Epithelial cell of esophagus (primary cell): ENCODE data around the gene CD48.

Source experiments
- DNase-seq: peaks from one replicate; pipeline ENCODE4 v3.0.0; 2010; ENCODE audit warnings: low read depth
- H3K4me3 ChIP-seq: 2 replicates; pipeline ENCODE4 v1.5.1; 2011; ENCODE audit warnings: mild to moderate bottlenecking, low read length, control low read depth
- CTCF ChIP-seq: IDR thresholded peaks from 2 replicates; pipeline ENCODE4 v1.5.1; 2011; ENCODE audit warnings: low read depth, mild to moderate bottlenecking, low read length, control low read depth, inconsistent platforms; ENCODE audit not compliant: insufficient read depth; ENCODE audit errors: missing control alignments

Gene CD48

GRCh38 chr1:160669276-160669675 is 42.3 kb downstream of the CD48 start:
- TF ChIP-seq CTCF: no peak
- H3K4me3 ChIP-seq: no peak overlapping the region
- no peak for DNase-seq

GRCh38 chr1:160667896-160668295 is 43.7 kb downstream of the CD48 start:
- DNase-seq: no peak
- TF ChIP-seq CTCF: no peak
- no peak overlapping the region for H3K4me3 ChIP-seq

GRCh38 chr1:160666079-160666442 is 45.6 kb downstream of the CD48 start:
- DNase-seq: no peak
- TF ChIP-seq CTCF: no peak
- no peak overlapping the region for H3K4me3 ChIP-seq

DNA sequence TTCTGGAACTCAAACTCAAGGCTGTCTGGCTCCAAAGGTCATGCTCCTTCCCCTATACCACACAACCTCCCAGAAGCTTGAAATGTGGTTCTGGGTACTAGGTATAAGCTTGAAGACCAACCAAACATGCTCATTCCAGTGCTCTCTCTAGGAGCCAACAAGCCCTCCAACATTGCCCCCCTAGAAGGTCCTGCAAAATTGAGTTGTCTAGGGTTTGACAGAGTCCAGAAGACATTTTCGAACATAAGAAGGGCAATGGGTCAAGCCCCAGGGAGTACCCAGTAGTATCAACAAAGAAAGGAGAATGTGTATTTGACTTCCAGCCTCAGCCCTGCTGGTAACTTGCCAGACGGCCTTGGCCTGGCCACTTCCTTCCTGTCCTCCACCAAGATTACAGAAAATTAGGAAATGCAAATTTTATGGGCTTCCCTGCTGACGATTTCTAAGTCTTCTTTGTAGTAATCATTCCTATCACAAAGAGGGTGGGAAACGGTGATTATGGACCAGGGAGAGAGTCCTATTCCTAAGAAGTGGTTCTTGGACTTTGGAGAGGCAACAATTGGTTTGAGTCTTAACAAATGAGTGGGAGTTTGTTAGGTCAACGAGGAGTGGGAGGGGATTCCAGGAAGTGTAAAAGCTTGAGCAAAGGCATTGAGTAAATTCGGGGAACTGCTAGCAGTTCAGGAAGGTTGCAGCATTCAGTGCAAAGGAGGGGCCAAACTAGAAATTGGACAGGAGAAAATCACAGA is 46.1 kb downstream of the CD48 start:
- no peak overlapping the region for H3K4me3 ChIP-seq
- DNase-seq: no peak
- TF ChIP-seq CTCF: no peak

GRCh38 chr1:160664573-160665051 is 47.0 kb downstream of the CD48 start:
- H3K4me3 ChIP-seq: no peak overlapping the region
- DNase-seq: no peak
- TF ChIP-seq CTCF: no peak

- TF ChIP-seq CTCF: no peak
- DNase-seq: no peak
- no peak overlapping the region for H3K4me3 ChIP-seq
Measured at GRCh38 chr1:160662910-160663309, 48.7 kb downstream of the CD48 start.

- no peak overlapping the region for H3K4me3 ChIP-seq
- TF ChIP-seq CTCF: no peak
- no peak for DNase-seq
Measured at GRCh38 chr1:160659566-160659965, 52.1 kb downstream of the CD48 start.
